IMR-90 (cell line): ENCODE measurements around the gene HTT. TPM values are rescaled to one million over a fixed set of nuclear protein-coding genes. Genes with fewer than 3 reads are reported as not detected.

Source experiments
- ATAC-seq: fragments of 200-7000 bp; cut with Tn5 transposase; 2 replicates; pipeline ENCODE4 v1.9.1; 2020; ENCODE audit warnings: low read depth, mild to moderate bottlenecking, moderate library complexity
- BruUV-seq: library from RNA; stranded (reverse); fragments of 400-500 nt; replicated peaks from 2 replicates; lab custom pipeline; 2021; lab: Mats Ljungman, UMichigan
- CTCF ChIA-PET: fragments of 300-600 bp; formaldehyde crosslinking; extraction: SDS; loops from one replicate; lab custom pipeline; 2021; ENCODE audit warnings: antibody characterized with exemption; lab: Yijun Ruan, JAX
- POLR2A ChIA-PET: fragments of 300-600 bp; sonication (Branson Sonifier 250); formaldehyde crosslinking; loops from one replicate; lab custom pipeline; 2022; ENCODE audit warnings: antibody characterized with exemption; ENCODE audit not compliant: unreplicated experiment; lab: Charles Lee
- DNase-seq: peaks from one replicate; pipeline ENCODE4 v3.0.0; 2013
- H2AFZ ChIP-seq: replicated peaks from 2 replicates; pipeline ENCODE3; 2013; ENCODE audit warnings: low read length, mild to moderate bottlenecking; ENCODE audit not compliant: poor library complexity
- H2AK5ac ChIP-seq: 2 replicates; pipeline ENCODE4 v1.6.1; 2013; ENCODE audit warnings: low read depth, low read length, inconsistent platforms
- H2AK9ac ChIP-seq: replicated peaks from 2 replicates; pipeline ENCODE3; 2013; ENCODE audit warnings: mild to moderate bottlenecking, low read depth, low read length, moderate library complexity; ENCODE audit not compliant: poor library complexity
- H2BK120ac ChIP-seq: 2 replicates; pipeline ENCODE4 v1.6.1; 2013; ENCODE audit warnings: low read depth, low read length, inconsistent platforms
- H2BK15ac ChIP-seq: 3 replicates; pipeline ENCODE4 v1.6.1; 2013; ENCODE audit warnings: low read depth, low read length, inconsistent platforms
- H2BK20ac ChIP-seq: 2 replicates; pipeline ENCODE4 v1.6.1; 2013; ENCODE audit warnings: low read depth, mild to moderate bottlenecking, inconsistent platforms, low read length, moderate library complexity
- H2BK5ac ChIP-seq: 2 replicates; pipeline ENCODE4 v1.6.1; 2013; ENCODE audit warnings: mild to moderate bottlenecking, low read depth, low read length, inconsistent platforms; ENCODE audit not compliant: poor library complexity, severe bottlenecking
- H3K14ac ChIP-seq: replicated peaks from 2 replicates; pipeline ENCODE4 v1.6.1; 2013; ENCODE audit warnings: low read depth, low read length, inconsistent platforms
- H3K18ac ChIP-seq: 2 replicates; pipeline ENCODE4 v1.6.1; 2013; ENCODE audit warnings: low read depth, low read length, control low read depth
- H3K23ac ChIP-seq: 2 replicates; pipeline ENCODE4 v1.6.1; 2013; ENCODE audit warnings: low read depth, low read length, inconsistent platforms
- H3K27ac ChIP-seq: 2 replicates; pipeline ENCODE4 v1.5.1; 2013; ENCODE audit warnings: mild to moderate bottlenecking, control low read depth, low read length; ENCODE audit not compliant: insufficient read depth
- H3K27me3 ChIP-seq: 2 replicates; pipeline ENCODE4 v1.6.1; 2013; ENCODE audit warnings: low read length; ENCODE audit not compliant: control insufficient read depth, insufficient read depth
- H3K36me3 ChIP-seq: 2 replicates; pipeline ENCODE4 v1.6.1; 2013; ENCODE audit warnings: low read length, mixed read lengths; ENCODE audit not compliant: control insufficient read depth, insufficient read depth
- H3K4ac ChIP-seq: 2 replicates; pipeline ENCODE4 v1.6.1; 2013; ENCODE audit warnings: low read depth, low read length, inconsistent platforms
- H3K4me1 ChIP-seq: 2 replicates; pipeline ENCODE4 v1.6.1; 2013; ENCODE audit warnings: low read length, mixed read lengths; ENCODE audit not compliant: control insufficient read depth, insufficient read depth
- H3K4me2 ChIP-seq: 2 replicates; pipeline ENCODE4 v1.6.1; 2013; ENCODE audit warnings: low read depth, mild to moderate bottlenecking, control low read depth, low read length, moderate library complexity
- H3K4me3 ChIP-seq: 2 replicates; pipeline ENCODE4 v1.5.1; 2013; ENCODE audit warnings: low read depth, mild to moderate bottlenecking, control low read depth, low read length, moderate library complexity; ENCODE audit not compliant: insufficient read depth
- H3K56ac ChIP-seq: 2 replicates; pipeline ENCODE4 v1.6.1; 2013; ENCODE audit warnings: low read length, inconsistent platforms; ENCODE audit not compliant: insufficient read depth; ENCODE audit errors: extremely low read depth
- H3K79me1 ChIP-seq, 2 experiments: 2 replicates each; pipeline ENCODE4 v1.6.1; 2013; ENCODE audit warnings: low read length in 2 of 2, inconsistent platforms in 1 of 2, low read depth in 1 of 2
- H3K9ac ChIP-seq: 2 replicates; pipeline ENCODE4 v1.6.1; 2013; ENCODE audit warnings: low read depth, low read length, control low read depth
- H3K9me1 ChIP-seq: 2 replicates; pipeline ENCODE4 v1.6.1; 2013; ENCODE audit warnings: low read length, inconsistent platforms; ENCODE audit not compliant: insufficient read depth
- H3K9me3 ChIP-seq: 2 replicates; pipeline ENCODE4 v1.6.1; 2013; ENCODE audit warnings: low read length; ENCODE audit not compliant: control insufficient read depth, insufficient read depth
- H4K20me1 ChIP-seq: 2 replicates; pipeline ENCODE4 v1.6.1; 2013; ENCODE audit warnings: low read length, inconsistent platforms; ENCODE audit not compliant: insufficient read depth
- H4K5ac ChIP-seq: 2 replicates; pipeline ENCODE4 v1.6.1; 2013; ENCODE audit warnings: mild to moderate bottlenecking, low read depth, low read length, control low read depth
- H4K8ac ChIP-seq, 2 experiments: 2 replicates each; pipeline ENCODE4 v1.6.1; 2013; ENCODE audit warnings: low read depth in 2 of 2, low read length in 2 of 2, control low read depth in 1 of 2, inconsistent platforms in 1 of 2
- H4K91ac ChIP-seq: 2 replicates; pipeline ENCODE4 v1.6.1; 2013; ENCODE audit warnings: low read depth, low read length, inconsistent platforms; ENCODE audit not compliant: insufficient read depth
- BHLHE40 ChIP-seq: fragments of 150-350 bp; IDR thresholded peaks from 2 replicates; pipeline ENCODE4 v1.6.1; 2016; ENCODE audit warnings: mild to moderate bottlenecking, low read depth, low read length
- CEBPB ChIP-seq: IDR thresholded peaks from 2 replicates; pipeline ENCODE4 v1.6.1; 2012; ENCODE audit warnings: low read depth, low read length, improper control_type of control experiment
- CHD1 ChIP-seq: IDR thresholded peaks from 2 replicates; pipeline ENCODE4 v1.6.1; 2012; ENCODE audit warnings: low read depth, low read length, improper control_type of control experiment
- CTCF ChIP-seq: conservative IDR thresholded peaks from 2 replicates; pipeline ENCODE4 v1.5.1; 2012; ENCODE audit warnings: mild to moderate bottlenecking, low read depth, low read length, improper control_type of control experiment
- ELK1 ChIP-seq: fragments of 150-350 bp; IDR thresholded peaks from 2 replicates; pipeline ENCODE4 v1.6.1; 2016; ENCODE audit warnings: low read depth, mild to moderate bottlenecking, low read length, moderate library complexity, borderline replicate concordance
- FOS ChIP-seq: fragments of 150-350 bp; IDR thresholded peaks from 2 replicates; pipeline ENCODE4 v1.6.1; 2016; ENCODE audit warnings: low read depth, low read length
- MAFK ChIP-seq: IDR thresholded peaks from 2 replicates; pipeline ENCODE4 v1.6.1; 2012; ENCODE audit warnings: low read depth, low read length, improper control_type of control experiment
- MAZ ChIP-seq: IDR thresholded peaks from 2 replicates; pipeline ENCODE4 v1.6.1; 2012; ENCODE audit warnings: low read depth, mild to moderate bottlenecking, low read length, improper control_type of control experiment, moderate library complexity, borderline replicate concordance
- MXI1 ChIP-seq: IDR thresholded peaks from 2 replicates; pipeline ENCODE4 v1.6.1; 2012; ENCODE audit warnings: low read depth, mild to moderate bottlenecking, low read length, moderate library complexity, borderline replicate concordance
- NFE2L2 ChIP-seq: fragments of 150-350 bp; IDR thresholded peaks from 2 replicates; pipeline ENCODE4 v1.6.1; 2016; ENCODE audit warnings: low read depth, mild to moderate bottlenecking, low read length
- POLR2A ChIP-seq: IDR thresholded peaks from 2 replicates; pipeline ENCODE4 v1.6.1; 2012; ENCODE audit warnings: mild to moderate bottlenecking, low read depth, low read length
- RAD21 ChIP-seq: IDR thresholded peaks from 2 replicates; pipeline ENCODE4 v1.6.1; 2012; ENCODE audit warnings: low read length, improper control_type of control experiment
- RCOR1 ChIP-seq: IDR thresholded peaks from 2 replicates; pipeline ENCODE4 v1.6.1; 2012; ENCODE audit warnings: mild to moderate bottlenecking, low read length, improper control_type of control experiment; ENCODE audit not compliant: insufficient replicate concordance
- RFX5 ChIP-seq: IDR thresholded peaks from 2 replicates; pipeline ENCODE4 v1.8.0; 2012; ENCODE audit warnings: low read depth, mild to moderate bottlenecking, low read length, moderate library complexity
- SMC3 ChIP-seq: fragments of 150-350 bp; IDR thresholded peaks from 2 replicates; pipeline ENCODE4 v1.6.1; 2016; ENCODE audit warnings: low read depth, mild to moderate bottlenecking, antibody characterized with exemption, low read length, moderate library complexity
- USF2 ChIP-seq: fragments of 150-350 bp; IDR thresholded peaks from 2 replicates; pipeline ENCODE4 v1.6.1; 2017; ENCODE audit warnings: mild to moderate bottlenecking, antibody characterized with exemption, low read length, low read depth
- WGBS, 2 experiments: methylation state at CpG; one replicate each; pipeline versions ENCODE4 v1.1.5 to v1.1.7; 2013; ENCODE audit warnings: missing lambda C conversion rate in 2 of 2; ENCODE audit not compliant: insufficient read length in 1 of 2; ENCODE audit errors: extremely low coverage in 2 of 2; 5-methylcytosine and 5-hydroxymethylcytosine counted together
- dilution Hi-C: fragments of 300-500 bp; cut with HindIII; formaldehyde crosslinking; loops from one replicate; pipeline ENCODE4 v1.14.3; 2018; ENCODE audit warnings: low sequenced_read_pairs; ENCODE audit not compliant: unreplicated experiment
- in situ Hi-C: fragments of 300-500 bp; cut with MboI; formaldehyde crosslinking; loops from 3 replicates; pipeline ENCODE4 v1.14.3; 2019; ENCODE audit warnings: low sequenced_read_pairs, inconsistent platforms, mixed read lengths
- intact Hi-C: fragments of 100-400 bp; cut with micrococcal nuclease; formaldehyde crosslinking; loops from 2 replicates; pipeline ENCODE4 v1.10.0; 2022
- polyA plus RNA-seq, 3 experiments: library from polyadenylated mRNA; depleted of rRNA; stranded (reverse); fragments of >200 nt; gene quantifications; 2 replicates each; pipeline ENCODE4 v1.2.3, GENCODE V29; 2012; ENCODE audit warnings: low replicate concordance in 1 of 3
- total RNA-seq: library from RNA; depleted of rRNA; stranded (reverse); fragments of >200 nt; gene quantifications from 2 replicates; pipeline ENCODE4 v1.2.3, GENCODE V29; 2012

The HTT gene
- total and polyA plus RNA-seq, 2 of the 4 experiments (the other 2 are of a cell fraction): 11.6 to 14.3 TPM

GRCh38 chr4:3158841-3159240 is 84.4 kb downstream of the HTT start:
- TF ChIP-seq CEBPB: no peak
- no peak for TF ChIP-seq BHLHE40
- no peak for TF ChIP-seq RFX5
- TF ChIP-seq MAFK: no peak
- no peak for TF ChIP-seq ELK1
- no peak for TF ChIP-seq POLR2A
- no peak for TF ChIP-seq MXI1
- no peak for TF ChIP-seq NFE2L2
- TF ChIP-seq USF2: no peak
- no peak for TF ChIP-seq CHD1
- TF ChIP-seq CTCF: no peak
- TF ChIP-seq RCOR1: no peak
- TF ChIP-seq RAD21: no peak
- TF ChIP-seq FOS: no peak
- no peak for TF ChIP-seq MAZ
- no peak for TF ChIP-seq SMC3
- in situ Hi-C loops (no loop called here), dilution Hi-C loops (no loop called here), intact Hi-C loops (no loop called here)
- Histone ChIP-seq H3K9me1 (no peaks in the 10 kb centered on the region; the same call in 1 of the 2 replicates), H3K27ac (no peak overlapping the region), H3K9me3 (no peaks in the 10 kb centered on the region), H2BK20ac (no peak overlapping the region), H3K9ac (no peak overlapping the region), H3K18ac (no peak overlapping the region), H3K4me3 (no peak overlapping the region), H3K79me1 (peaks cover 4 to 7% of the 10 kb centered on the region in 2 experiments; a peak in 2 of 4 replicates), H2BK5ac (no peak overlapping the region), H3K56ac (no peak overlapping the region), H4K91ac (no peak overlapping the region), H3K36me3 (peaks cover 30% of the 10 kb centered on the region), H4K20me1 (no peaks in the 10 kb centered on the region), H2AK5ac (no peak overlapping the region), H2BK15ac (no peak overlapping the region), H2BK120ac (no peak overlapping the region), H3K27me3 (no peaks in the 10 kb centered on the region), H2AK9ac (no peak overlapping the region), H2AFZ (no peak overlapping the region), H3K23ac (no peak overlapping the region), H3K4ac (no peak overlapping the region), H3K4me2 (no peak overlapping the region), H3K4me1 (no peaks in the 10 kb centered on the region), H4K5ac (no peak overlapping the region), H3K14ac (no peak overlapping the region), H4K8ac (no peak overlapping the region)
- BruUV-seq: no TSS peak
- ATAC-seq (no peak), DNase-seq (no peak)
- 92% methylated on average over 7 of the region's 7 CpGs; no CpG with 5 or more reads in 1 of the 2 experiments for WGBS, 2 experiments
- POLR2A ChIA-PET: no interaction called here
- CTCF ChIA-PET: no interaction called here
